GM19023 (cell line): ENCODE data around the gene HIGD1B.

ENCODE experiments used
- ATAC-seq: cut with Tn5 transposase; IDR thresholded peaks from one replicate; pipeline ENCODE4 v1.9.1; 2021; ENCODE audit warnings: mild to moderate bottlenecking, moderate library complexity; ENCODE audit not compliant: unreplicated experiment

HIGD1B gene

DNA sequence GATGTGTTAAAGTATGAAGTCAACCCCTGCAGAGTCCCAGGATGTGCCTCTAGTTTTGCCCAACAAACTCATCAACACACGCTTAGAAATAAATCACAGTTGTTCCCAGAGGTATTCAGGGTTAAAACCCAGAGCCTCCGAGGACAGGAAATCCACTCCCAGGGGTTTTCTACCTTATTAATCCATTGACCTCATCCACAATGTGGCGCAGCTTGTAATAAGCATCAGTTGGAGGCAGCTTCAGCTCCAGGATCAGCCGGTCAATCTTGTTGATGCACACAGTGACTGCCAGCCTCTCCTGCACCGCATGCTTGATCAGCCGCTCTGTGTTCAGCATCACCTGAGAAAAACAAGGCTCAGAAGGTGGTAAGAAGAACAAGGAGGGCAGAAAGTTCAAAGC, 28.1 kb downstream of the HIGD1B start:
- ATAC-seq, result no peak

DNA sequence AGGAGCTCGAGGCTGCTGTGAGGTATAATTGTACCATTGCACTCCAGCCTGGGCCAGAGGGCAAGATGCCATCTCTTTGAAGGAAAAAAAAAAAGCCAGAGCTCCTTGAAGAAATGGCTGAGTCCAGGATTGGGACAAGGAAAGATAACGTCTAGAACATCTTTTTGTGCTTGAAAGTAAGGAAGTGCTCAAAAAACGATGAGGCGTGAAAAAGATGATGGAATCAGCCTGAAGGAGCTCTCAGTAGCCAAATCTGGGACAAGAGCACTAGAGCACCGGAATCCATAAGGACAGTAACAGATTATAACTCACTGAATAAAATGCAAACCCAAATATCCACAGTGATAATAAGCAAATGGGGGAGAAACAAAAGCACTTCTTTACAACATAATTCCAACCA, 29.4 kb downstream of the HIGD1B start:
- no peak for ATAC-seq

DNA sequence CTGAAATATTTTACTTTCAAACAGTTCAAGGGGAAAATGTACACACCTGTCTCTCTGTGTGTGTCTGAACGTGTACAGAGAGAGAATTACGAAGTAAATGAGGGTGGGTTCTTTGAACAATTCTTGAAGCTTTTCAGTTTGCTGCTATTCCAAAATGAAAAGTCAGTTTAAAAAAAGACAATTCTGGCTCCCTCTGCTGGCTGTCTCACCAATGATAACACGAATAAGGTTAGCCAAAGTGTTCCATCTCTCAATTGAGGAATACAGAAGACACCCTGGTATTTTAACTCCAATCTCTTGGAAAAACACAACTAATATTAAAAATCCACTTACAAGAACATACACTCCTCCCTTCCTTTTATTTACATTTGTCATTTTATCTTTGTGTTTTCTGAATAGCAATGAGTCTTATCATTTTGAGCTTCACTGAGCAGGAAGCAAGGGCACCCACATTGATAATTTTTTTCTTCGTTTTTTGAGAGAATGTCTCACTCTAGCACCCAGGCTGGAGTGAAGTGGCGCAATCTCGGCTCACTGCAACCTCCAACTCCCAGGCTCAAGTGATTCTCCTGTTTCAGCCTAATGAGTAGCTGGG, 31.0 kb downstream of the HIGD1B start:
- ATAC-seq, result no peak

DNA sequence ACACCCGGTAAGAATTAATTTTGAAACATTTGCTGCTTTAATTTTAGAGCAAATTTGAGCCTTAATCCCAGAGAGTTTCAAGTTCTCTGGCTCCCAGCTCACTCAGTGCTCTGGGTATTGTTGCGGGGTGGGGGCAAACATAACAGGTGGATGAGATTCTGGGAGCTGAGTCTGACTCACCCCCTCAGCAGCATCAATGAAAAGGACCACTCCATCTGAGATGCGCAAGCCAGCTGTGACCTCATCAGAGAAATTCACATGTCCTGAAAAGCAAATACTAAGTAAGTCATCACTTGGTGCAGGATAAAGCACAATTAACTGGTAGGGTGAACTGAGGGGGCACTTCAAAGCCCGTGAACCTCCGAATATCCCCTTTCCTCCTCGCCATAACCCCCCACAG, 31.7 kb downstream of the HIGD1B start:
- ATAC-seq, result no peak

DNA sequence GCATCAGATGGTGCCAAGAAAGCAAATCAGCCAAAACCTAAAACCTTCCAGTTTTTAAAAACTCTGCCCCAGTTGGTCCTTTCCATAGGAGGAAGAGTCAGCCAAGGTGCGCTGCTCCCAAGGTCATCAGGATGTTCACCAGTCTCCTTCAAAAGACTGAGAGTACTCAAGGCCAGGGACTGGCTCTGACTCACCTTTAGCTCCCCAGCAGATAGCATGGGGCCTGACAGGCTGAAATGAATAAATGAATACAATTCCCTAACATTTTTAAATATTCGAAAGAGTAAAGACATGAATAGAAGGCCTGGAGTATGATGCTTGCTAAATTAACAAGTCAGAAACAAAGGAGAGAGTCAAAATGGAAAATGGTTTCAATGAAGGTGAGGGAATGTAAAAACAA, 32.4 kb downstream of the HIGD1B start:
- no peak for ATAC-seq

DNA sequence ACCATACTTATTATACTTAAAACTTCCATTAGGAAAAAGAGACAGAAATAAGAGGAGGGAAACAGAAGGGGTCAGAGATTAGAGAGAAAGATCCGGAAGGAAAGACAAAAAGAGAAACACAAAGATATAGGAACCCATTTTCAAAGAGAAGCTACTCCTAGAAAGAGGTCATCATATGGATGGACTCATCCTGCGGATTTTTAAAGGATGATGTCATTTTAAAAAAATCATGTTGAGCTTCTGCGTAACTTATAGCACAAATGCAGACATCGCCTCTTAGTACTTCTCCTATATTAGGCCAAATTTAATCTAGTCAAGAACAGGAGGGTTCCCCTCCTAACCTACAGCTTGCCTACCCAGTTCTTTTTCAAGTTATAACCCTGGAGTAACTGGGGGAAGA, 33.5 kb downstream of the HIGD1B start:
- ATAC-seq, result no peak

DNA sequence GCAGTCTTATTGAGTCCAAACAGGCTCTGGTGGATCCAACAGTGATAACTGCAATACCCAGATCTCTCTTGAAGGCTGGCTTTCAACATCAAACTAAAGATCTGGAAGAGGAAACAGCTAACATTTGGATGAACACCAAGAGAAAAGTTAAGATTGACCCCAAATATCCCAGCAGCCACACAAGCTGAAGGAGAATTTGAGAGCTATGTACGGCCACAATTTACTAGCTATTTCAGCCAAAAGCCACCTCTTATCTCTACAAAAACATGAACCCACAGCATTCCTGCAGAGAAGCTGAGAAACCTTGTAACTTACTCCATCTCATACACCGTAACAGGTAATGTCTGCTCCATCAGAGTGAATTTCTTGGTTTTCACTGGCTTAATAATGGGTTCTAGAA, 37.3 kb downstream of the HIGD1B start:
- no peak for ATAC-seq

DNA sequence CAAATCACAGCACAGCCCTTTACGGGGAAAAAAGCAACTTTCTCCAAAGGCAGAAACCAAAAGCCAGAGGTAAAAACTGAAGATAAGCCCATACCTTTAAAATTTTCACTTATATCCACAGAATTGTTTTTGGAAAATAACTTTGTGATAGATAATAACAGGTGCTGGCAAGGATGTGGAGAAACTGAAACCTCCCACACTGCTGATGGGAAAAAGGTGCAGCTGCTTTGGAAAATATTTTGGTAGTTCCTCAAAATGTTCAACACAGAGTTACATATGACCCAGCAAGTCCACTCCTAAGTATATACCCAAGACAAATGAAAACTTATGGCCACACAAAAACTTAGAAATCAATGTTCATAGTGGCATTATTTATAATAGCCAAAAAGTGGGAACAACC, 39.3 kb downstream of the HIGD1B start:
- no peak for ATAC-seq

DNA sequence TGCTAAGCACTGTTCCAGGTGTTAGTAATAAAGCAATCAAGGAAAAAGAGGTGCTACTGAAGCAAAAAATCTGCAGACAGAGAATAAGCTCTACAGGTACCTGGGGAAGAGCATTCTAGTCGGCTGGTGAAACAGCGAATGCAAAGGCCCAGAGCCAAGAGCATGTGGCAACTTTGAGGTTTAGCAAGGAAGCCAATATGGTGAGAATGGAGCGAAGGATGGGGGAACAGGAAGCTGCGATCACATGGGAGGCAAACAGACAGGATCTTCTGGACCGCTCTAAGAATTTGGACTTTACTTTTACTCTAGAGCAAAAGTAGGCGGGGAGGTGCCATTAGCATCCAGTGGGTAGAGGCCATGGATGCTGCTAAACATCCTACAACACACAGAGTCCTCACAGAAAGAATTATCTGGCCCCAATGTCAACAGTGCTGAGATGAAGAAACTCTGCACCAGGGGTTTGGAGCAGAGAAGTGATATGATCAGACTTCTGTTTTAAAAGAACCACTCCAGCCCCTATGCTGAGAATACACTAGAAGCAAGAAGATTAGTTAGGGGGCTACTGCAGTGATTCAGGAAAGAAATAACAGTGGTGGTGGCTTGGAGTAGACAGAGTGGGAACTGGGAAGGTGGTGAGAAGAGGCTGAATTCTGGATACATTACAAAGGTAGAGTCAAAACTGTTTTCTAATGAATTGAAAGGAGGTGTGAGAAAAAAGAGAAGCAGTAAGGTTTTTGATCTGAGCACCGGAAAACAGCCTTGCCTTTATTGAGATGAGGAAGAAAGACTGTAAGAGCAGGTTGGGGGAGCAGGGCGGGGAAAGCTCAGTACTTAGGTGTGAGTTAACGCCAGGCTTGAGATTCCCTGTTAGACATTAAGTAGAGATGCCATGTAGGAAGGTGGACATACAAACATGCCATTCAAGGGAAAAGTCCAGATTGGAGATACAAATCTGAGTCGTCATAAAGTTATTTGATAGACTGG, 40.6 kb downstream of the HIGD1B start:
- ATAC-seq, result no peak

DNA sequence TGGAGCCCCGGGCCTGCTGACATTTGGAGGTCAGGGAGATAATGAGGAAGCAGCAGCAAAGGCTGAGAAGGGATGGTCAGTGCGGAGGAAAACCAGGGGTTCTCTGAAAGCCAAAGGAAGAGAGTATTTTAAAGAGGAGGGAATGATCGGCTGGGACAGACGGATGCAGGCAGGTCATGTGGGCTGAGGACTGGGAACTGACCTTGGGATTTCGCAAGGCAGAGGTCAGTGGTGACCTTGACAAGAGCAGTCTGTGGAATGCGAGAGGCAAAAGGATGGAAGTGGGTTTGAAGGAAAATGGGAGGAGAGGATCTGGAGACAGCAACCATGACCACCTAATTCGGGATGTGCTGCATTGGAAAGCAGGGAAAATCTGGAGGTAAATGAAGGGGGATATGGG, 41.3 kb downstream of the HIGD1B start:
- no peak for ATAC-seq

DNA sequence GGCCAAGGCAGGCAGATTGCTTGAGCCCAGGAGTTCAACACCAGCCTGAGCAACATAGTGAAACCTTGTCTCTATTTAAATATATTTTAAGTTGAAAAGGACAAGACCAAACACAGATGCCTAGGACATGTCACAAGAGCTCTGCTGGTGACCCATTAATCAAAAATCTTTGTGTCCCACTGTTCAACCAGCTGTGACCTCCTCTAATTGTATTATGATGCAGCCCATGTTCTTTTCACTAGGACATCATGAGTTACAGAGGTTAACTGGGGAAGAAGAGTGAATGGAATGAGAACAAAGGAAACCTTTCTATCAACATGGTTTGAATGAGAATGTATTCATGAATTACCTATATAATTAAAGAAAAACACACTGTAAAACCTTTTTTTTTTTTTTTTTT, 44.6 kb downstream of the HIGD1B start:
- no peak for ATAC-seq

DNA sequence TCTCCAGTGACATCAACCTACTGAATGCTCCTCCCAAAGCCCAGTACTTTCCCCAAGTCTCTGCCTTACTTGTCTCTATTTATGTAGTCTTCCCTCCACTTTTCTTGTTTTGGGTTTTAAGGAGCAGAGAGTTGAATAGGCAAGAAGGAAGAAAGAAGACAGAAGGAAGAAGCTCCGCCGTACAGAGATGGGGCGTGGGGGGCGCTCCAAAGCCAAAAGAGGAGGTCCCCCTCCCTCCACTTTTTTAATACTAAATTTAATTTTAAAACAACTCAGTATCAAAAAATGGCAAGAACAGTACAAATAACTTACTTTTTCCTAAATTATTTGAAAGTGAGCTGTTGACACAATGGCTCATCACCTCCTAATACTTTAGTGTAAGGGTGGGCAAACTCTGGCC, 47.0 kb downstream of the HIGD1B start:
- no peak for ATAC-seq

DNA sequence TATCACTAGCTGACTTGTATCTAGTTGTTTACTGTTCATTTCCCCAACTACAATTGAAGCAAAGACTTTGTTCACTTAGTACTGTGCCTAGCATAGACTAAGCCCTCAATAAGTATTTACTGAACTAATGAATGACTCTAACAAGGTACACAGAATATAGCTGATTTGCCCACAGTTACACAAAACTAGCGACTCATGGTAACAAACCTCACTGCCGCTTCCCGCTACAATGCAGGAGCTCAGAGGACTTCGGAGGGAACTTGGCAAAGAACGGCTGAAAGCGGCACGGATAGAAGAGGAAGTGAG, 51.0 kb downstream of the HIGD1B start:
- ATAC-seq, result no peak

DNA sequence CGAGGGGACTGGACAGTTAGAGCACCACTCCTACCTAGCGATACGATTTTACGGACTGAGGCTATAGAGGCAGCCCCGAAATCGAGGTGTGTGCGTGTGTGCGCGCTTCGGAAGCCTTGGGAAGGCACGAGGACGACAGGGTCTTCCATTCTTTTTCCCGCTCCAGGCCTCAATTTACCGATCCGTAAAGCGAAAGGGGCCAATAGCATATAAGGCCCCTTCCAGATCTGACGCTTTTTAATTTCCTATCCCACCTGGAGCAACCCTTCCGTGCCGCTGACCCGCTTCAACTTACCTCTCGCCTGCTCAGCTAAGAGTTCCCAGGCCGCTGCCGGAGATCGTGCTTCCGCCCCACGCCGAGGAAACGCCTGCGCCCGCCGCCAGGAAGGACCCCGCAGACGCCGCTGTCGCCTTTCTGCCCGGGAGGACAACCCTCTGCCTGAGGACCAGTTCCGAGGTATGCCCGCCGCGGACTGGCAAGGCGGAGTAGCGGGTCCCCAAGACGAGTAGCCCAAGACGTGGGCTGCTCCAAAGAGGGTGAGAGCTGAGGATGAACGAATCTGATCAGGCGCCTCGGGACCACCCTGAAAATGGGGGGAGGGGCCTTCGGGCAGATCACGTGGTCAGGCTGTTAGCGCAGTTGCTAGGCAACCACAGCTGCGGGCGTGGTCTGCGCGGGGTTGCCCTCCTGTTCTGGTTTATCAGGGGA, 51.5 kb downstream of the HIGD1B start, which contains the start of gene EFTUD2:
TSS of gene EFTUD2 (minus strand) at position 372 of the 709 bp plus-strand sequence. CDS start 4,924 bp downstream, outside the sequence.
- peak; percentile 76 for ATAC-seq
